Testis (tissue), 3 donors: ENCODE data around the gene KIAA1143. TPM values are rescaled to one million over a fixed set of nuclear protein-coding genes. Genes with fewer than 3 reads are reported as not detected.

ENCODE experiments used
- DNase-seq: peaks from one replicate; pipeline ENCODE4 v3.0.0-alpha.2; 2019
- H3K27ac ChIP-seq, 2 donors: fragments of 200-600 bp; sonication (generic); one replicate each; pipeline ENCODE4 v1.5.1; 2019
- H3K27me3 ChIP-seq: fragments of 200-600 bp; sonication (generic); one replicate; pipeline ENCODE4 v1.5.1; 2019
- H3K36me3 ChIP-seq: fragments of 200-600 bp; sonication (generic); one replicate; pipeline ENCODE4 v1.5.1; 2017; ENCODE audit warnings: low read depth; ENCODE audit errors: missing control alignments
- H3K4me1 ChIP-seq: fragments of 200-600 bp; sonication (generic); one replicate; pipeline ENCODE4 v1.5.1; 2019
- H3K4me3 ChIP-seq, 2 donors: fragments of 200-600 bp; sonication (generic); one replicate each; pipeline ENCODE4 v1.5.1; 2017 to 2019
- H3K9me3 ChIP-seq: fragments of 200-600 bp; sonication (generic); one replicate; pipeline ENCODE4 v1.5.1; 2017
- POLR2A ChIP-seq: fragments of 450-650 bp; IDR thresholded peaks from one replicate; pipeline ENCODE4 v1.6.1; 2017; ENCODE audit warnings: antibody characterized with exemption, mild to moderate bottlenecking, moderate library complexity
- WGBS, 2 donors: methylation state at CpG; one replicate each; pipeline ENCODE4 v1.1.5; 2018; 5-methylcytosine and 5-hydroxymethylcytosine counted together
- intact Hi-C: fragments of 100-400 bp; cut with DNase I; formaldehyde crosslinking; loops from one replicate; pipeline ENCODE4 v1.15.1; 2023; ENCODE audit warnings: low total_unique reads
- polyA plus RNA-seq: library from polyadenylated mRNA; stranded (reverse); fragments of 350-450 nt; fragmentation: Illumina TruSeq; extraction: RNeasy Lipid Tissue Mini Kit (QIAGEN cat#74804); gene quantifications from one replicate; pipeline ENCODE4 v1.2.3, GENCODE V29; 2014; ENCODE audit warnings: low read depth, low replicate concordance; ENCODE audit not compliant: insufficient read depth
- total RNA-seq, 2 donors: library from RNA; depleted of rRNA; stranded (reverse); fragments of >200 nt; gene quantifications; one replicate each; pipeline ENCODE4 v1.2.3, GENCODE V29; 2016
- TF ChIP-seq, protein P1 (sequence below), 3 experiments: fragments of 450-650 bp in 2 of 3; fragments of 200-600 bp in 1 of 3; sonication (generic) in 1 of 3; IDR thresholded peaks; one replicate each; pipeline ENCODE4 v1.5.1; 2016 to 2019; ENCODE audit warnings: antibody characterized with exemption in 3 of 3, mild to moderate bottlenecking in 2 of 3, moderate library complexity in 1 of 3

Gene KIAA1143
- total and polyA plus RNA-seq, 3 donors from 2014 or later = 14.3 to 15.1 (median 14.6) TPM

DNA sequence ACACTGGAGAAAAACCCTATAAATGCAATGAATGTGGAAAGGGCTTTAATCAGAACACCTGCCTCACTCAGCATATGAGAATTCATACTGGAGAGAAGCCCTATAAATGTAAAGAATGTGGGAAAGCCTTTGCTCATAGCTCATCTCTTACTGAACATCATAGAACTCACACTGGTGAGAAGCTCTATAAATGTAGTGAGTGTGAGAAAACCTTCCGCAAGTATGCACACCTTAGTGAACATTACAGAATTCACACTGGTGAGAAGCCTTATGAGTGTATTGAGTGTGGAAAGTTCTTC is 39.4 kb downstream of the KIAA1143 start:
- TF ChIP-seq, protein P1, sequence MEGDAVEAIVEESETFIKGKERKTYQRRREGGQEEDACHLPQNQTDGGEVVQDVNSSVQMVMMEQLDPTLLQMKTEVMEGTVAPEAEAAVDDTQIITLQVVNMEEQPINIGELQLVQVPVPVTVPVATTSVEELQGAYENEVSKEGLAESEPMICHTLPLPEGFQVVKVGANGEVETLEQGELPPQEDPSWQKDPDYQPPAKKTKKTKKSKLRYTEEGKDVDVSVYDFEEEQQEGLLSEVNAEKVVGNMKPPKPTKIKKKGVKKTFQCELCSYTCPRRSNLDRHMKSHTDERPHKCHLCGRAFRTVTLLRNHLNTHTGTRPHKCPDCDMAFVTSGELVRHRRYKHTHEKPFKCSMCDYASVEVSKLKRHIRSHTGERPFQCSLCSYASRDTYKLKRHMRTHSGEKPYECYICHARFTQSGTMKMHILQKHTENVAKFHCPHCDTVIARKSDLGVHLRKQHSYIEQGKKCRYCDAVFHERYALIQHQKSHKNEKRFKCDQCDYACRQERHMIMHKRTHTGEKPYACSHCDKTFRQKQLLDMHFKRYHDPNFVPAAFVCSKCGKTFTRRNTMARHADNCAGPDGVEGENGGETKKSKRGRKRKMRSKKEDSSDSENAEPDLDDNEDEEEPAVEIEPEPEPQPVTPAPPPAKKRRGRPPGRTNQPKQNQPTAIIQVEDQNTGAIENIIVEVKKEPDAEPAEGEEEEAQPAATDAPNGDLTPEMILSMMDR (IDR thresholded peaks at IDR 0.05) = no peak
- no peak for TF ChIP-seq POLR2A
- no peaks in the 10 kb centered on the region for H3K27me3 ChIP-seq
- WGBS, 2 donors = 87 to 100% methylated on average over 1 of the region's 1 CpG
- H3K4me1 ChIP-seq = no peaks in the 10 kb centered on the region
- H3K4me3 ChIP-seq = no peak overlapping the region
- no peak overlapping the region for H3K27ac ChIP-seq
- no peak for DNase-seq
- H3K9me3 ChIP-seq = peaks cover 7% of the 10 kb centered on the region
- H3K36me3 ChIP-seq = no peaks in the 10 kb centered on the region
- intact Hi-C loops = no loop called here

DNA sequence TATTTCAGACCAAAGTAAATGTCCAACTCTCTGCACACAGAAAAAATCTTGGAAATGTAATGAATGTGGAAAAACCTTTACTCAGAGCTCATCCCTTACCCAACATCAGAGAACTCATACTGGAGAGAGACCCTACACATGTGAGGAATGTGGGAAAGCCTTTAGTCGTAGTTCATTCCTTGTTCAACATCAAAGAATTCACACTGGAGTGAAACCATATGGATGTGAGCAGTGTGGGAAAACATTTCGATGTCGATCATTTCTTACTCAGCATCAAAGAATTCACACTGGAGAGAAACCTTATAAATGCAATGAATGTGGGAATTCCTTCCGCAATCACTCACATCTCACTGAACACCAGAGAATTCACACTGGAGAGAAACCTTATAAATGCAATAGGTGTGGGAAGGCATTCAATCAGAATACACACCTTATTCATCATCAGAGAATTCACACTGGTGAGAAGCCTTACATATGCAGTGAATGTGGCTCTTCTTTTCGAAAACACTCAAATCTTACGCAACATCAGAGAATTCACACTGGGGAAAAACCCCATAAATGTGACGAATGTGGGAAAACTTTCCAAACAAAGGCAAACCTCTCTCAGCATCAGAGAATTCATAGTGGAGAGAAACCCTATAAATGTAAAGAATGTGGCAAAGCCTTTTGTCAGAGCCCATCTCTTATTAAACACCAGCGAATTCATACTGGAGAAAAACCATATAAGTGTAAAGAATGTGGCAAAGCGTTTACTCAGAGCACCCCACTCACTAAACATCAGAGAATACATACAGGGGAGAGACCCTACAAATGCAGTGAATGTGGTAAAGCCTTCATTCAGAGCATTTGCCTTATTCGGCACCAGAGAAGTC is 40.0 kb downstream of the KIAA1143 start:
- peaks cover 7% of the 10 kb centered on the region for H3K9me3 ChIP-seq
- DNase-seq = no peak
- H3K36me3 ChIP-seq = no peaks in the 10 kb centered on the region
- no peak for TF ChIP-seq POLR2A
- TF ChIP-seq, protein P1 (IDR thresholded peaks at IDR 0.05) = no peak
- WGBS, 2 donors = 95% methylated on average over 10 of the region's 10 CpGs
- no peaks in the 10 kb centered on the region for H3K27me3 ChIP-seq
- H3K4me3 ChIP-seq = no peak overlapping the region
- intact Hi-C loops = no loop called here
- H3K4me1 ChIP-seq = no peaks in the 10 kb centered on the region
- H3K27ac ChIP-seq = no peak overlapping the region

DNA sequence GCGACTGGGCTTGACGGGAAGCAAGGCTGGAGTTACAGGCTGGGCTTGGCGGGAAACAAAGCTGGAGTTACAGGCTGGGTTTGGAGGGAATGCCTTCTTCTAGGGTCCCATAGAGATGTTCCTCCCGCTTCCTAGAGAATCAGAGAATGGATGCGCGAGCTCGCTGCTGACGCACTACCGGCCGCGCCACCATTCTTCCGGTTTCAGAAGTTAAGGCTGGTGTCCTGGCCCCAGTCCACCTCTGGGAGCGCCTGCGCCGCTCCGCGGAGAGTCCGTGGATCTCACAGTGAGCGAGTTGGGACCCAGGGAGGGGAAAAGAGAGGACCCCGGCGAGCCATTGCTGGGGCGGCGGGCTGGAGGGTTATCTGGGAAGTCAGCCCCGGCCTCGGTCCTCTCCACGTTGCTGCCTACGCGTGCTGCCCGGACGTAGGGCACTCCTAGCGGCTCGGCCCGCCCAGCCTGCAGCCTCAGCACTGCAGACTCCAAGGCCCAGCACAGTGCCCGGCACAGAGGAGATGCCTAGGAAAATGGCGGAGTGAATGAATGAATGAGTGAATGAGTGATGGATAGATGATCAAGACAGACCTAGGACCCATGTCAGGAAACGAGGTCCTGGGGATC is 48.9 kb downstream of the KIAA1143 start, which contains the start of gene ZNF502:
Gene ZNF502, plus strand, starts transcription at position 206 of the 621 bp plus-strand sequence. CDS start 7,602 bp downstream, outside the sequence.
- Histone ChIP-seq H3K4me3 (peak within 1 kb of the TSS; percentile 73 to 81), H3K9me3 (no peaks in the 10 kb centered on the region), H3K27me3 (no peaks in the 10 kb centered on the region), H3K4me1 (no peaks in the 10 kb centered on the region), H3K27ac (peak within 1 kb of the TSS in 1 of 2 donors; percentile 54), H3K36me3 (no peaks in the 10 kb centered on the region)
- WGBS, 2 donors = 1 to 3% methylated on average over 14 to 36 of the region's 36 CpGs
- TF ChIP-seq POLR2A = no peak
- TF ChIP-seq, protein P1 (IDR thresholded peaks at IDR 0.05) = peak; percentile 15 to 49 (median 26)
- intact Hi-C loops = no loop called here
- DNase-seq = peak; percentile 97

Other genes with a start within 250 kb of the KIAA1143 start
- gene ZKSCAN7, start 206.4 kb downstream of the KIAA1143 start, total RNA-seq = 10 to 100 TPM; 20.1 to 26.4 TPM
- 11.5 TPM for gene ZKSCAN7, start 206.4 kb downstream of the KIAA1143 start, polyA plus RNA-seq
- gene ZNF660, start 176.7 kb downstream of the KIAA1143 start, total RNA-seq = 1 to 10 TPM; 3.8 to 5.9 TPM
- 4.1 TPM for gene ZNF660, start 176.7 kb downstream of the KIAA1143 start, polyA plus RNA-seq
- gene ZNF197, start 136.6 kb downstream of the KIAA1143 start, total RNA-seq = 10 to 100 TPM; 21.1 to 23.6 TPM
- gene ZNF197, start 136.6 kb downstream of the KIAA1143 start, polyA plus RNA-seq = 11.9 TPM
- gene ZNF35, start 112.9 kb downstream of the KIAA1143 start, total RNA-seq = 10 to 100 TPM; 19.8 to 26.6 TPM
- 20.3 TPM for gene ZNF35, start 112.9 kb downstream of the KIAA1143 start, polyA plus RNA-seq
- 10 to 100 TPM; 10.8 to 13.3 TPM for gene ZNF502, start 49.0 kb downstream of the KIAA1143 start, total RNA-seq
- gene ZNF502, start 49.0 kb downstream of the KIAA1143 start, polyA plus RNA-seq = 9.0 TPM
- 10 to 100 TPM; 10.2 to 12.3 TPM for gene ZNF501, start 32.0 kb downstream of the KIAA1143 start, total RNA-seq
- gene ZNF501, start 32.0 kb downstream of the KIAA1143 start, polyA plus RNA-seq = 9.2 TPM
- 10 to 100 TPM; 10.1 to 26.5 TPM for gene KIF15, start 175 bp upstream of the KIAA1143 start, total RNA-seq
- gene KIF15, start 175 bp upstream of the KIAA1143 start, polyA plus RNA-seq = 16.7 TPM
- gene TMEM42, start 100.3 kb upstream of the KIAA1143 start, total RNA-seq = 10 to 100 TPM; 42.2 to 46.4 TPM
- gene TMEM42, start 100.3 kb upstream of the KIAA1143 start, polyA plus RNA-seq = 42.2 TPM
- 1 to 10 TPM in 1 of 2 donors, under 1 TPM in 1; 0.68 to 1.4 TPM for gene TGM4, start 113.0 kb upstream of the KIAA1143 start, total RNA-seq
- 1.1 TPM for gene TGM4, start 113.0 kb upstream of the KIAA1143 start, polyA plus RNA-seq
- 100 to 1,000 TPM; 122 to 164 TPM for gene ZDHHC3, start 214.6 kb upstream of the KIAA1143 start, total RNA-seq
- gene ZDHHC3, start 214.6 kb upstream of the KIAA1143 start, polyA plus RNA-seq = 248 TPM
- gene EXOSC7, start 214.6 kb upstream of the KIAA1143 start, total RNA-seq = 10 to 100 TPM; 66.3 to 71.5 TPM
- gene EXOSC7, start 214.6 kb upstream of the KIAA1143 start, polyA plus RNA-seq = 63.3 TPM